ENCODE measurements around the gene SUMO3.

SUMO3 gene

GRCh38 chr21:44828362-44829056 lies 10.6 kb upstream of the SUMO3 start:
- no peak for DNase-seq

DNA sequence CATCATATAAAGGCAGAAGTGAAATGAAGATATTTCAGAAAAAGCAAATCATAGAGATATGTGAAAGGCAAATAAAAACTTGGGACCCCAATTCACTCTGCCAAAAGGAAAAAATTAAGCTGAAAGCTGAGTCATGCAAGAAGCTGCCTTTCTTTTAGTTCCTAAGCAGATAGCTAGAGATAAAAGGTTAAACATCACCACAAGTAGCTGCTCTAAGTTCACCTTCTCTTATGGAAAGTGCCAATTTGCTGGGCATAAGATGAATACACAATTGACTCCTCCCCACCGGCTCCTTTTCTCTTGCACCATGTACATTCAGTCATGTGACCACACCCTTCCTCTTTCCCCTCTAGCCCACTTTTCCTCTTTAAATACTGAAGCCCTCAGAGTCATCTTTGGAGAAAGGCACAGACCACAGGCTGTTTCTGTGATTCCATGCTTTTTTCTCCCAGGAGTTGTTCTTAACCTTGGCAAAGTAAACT lies 5.4 kb upstream of the SUMO3 start:
- no peak for DNase-seq

GRCh38 chr21:44822484-44823178 lies 4.8 kb upstream of the SUMO3 start:
- no peak for DNase-seq

DNA sequence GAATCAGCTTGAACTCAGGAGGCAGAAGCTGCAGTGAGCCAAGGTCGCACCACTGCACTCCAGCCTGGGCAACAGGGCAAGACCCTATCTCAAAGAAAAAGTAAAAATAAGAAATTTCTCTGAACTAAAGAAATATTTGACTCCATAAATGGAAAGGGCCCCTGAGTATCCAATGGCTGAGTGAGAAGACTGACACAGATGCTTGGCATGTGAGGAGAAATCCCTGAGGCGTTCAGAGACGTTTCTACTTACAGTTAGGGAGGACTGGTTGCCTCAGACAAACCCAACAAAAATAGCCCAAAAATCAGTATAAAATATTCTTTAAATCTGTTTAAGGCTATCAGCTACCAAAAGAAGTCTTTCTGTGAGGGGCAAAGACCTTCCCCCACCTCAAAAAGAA lies 3.0 kb upstream of the SUMO3 start:
- DNase-seq, result no peak

DNA sequence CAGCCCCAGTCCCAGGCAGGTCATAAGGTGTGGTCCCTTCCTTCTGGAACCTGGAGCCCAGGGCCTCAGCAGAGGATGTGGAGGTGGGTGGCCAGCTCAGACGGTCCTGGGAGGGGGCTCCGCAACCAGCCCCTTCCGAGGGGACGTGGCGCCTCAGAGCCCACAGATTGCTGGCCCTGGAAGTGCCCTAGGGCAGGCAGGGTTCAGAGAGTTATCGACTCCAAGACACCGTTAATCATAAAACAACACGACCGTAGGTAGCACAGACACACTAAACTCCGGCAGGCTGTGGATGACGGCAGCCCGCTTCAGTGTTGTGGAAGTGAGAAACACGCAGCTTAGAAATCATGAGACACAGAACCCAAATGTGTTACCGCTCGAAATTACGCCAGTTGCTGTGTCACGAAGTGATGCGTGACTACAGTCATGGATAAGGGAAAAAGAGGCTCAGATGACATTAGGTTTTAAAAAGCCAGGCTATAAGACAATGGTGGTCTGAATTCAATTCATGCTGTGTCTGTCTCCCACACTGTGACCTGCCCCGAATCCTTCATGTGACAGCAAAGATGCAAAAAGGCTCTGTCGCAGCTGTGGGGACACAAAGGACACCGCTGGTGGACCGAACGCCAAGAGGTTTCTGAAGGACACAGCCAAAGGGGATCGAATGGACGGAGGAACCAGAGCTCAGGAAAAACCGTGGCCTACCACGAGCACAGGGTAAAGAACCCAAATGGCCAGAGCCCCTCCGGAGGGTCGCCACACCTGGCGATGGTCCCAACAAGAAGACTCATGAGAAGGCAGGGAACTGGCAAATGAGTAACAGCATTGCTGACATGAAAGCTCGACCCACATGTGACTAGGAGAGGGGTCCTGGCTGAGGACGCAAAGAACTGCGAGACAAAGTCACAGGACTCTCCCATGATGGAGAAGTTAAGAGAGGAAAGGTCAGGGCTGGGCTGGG lies 1.7 kb upstream of the SUMO3 start:
- DNase-seq, result no peak

DNA sequence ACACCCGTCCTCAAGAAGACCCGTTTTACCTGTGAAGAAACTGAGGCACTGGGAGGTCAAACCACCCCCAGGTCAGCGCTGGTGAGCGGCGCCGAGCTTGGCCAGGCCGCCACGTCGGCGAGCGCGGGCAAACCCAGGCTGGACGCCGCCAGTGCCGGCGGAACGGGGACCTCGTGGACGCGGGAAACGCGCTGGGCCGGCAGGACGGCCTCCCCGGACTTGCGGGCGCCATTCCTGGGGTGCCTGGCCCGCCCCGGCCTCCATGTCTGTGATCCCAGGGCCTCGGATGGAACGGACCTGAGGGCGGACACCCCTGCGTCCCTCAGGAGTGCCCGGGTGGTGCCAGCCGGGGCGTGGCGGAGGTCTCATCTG lies 764 bp upstream of the SUMO3 start:
- no peak for DNase-seq

- peak; percentile 97 for DNase-seq
These were observed 369 bp downstream of the SUMO3 start for GRCh38 chr21:44817506-44817880.

DNA sequence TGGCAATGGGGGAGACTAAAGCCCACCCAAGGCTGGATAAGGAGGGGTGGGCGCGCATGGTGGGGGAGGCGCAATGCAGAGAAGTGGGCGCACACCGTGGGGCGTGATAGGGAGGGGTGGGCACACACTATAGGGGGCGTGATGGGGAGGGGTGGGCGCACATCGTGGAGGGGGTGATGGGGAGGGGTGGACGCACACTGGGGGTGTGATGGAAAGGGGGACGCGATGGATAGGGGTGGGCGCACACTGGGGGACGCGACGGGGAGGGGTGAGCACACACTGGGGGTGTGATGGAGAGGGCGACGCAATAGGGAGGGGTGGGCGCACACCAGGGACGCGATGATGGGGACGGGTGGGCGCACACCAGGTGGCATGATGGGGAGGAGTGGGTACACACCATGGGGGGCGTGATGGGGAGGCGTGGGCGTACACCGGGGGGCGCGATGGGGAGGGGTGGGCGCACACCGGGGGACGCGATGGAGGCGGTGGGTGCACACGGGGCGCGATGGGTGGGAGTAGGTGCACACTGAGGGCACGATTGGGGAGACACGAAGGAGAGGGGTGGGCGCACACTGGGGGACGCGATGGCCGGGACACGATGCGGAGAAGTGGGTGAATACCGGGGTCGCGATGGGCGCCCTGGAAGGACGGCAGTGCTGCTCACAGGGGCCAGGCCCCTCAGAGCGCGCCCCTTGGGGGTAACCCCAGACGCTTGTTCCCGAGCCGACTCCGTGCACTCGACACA lies 929 bp downstream of the SUMO3 start:
- no peak for DNase-seq

GRCh38 chr21:44815852-44816628 lies 1.8 kb downstream of the SUMO3 start:
- DNase-seq, result no peak

GRCh38 chr21:44815225-44815624 lies 2.6 kb downstream of the SUMO3 start:
- peak; percentile 52 for DNase-seq

- no peak for DNase-seq
These were observed 3.3 kb downstream of the SUMO3 start for GRCh38 chr21:44814498-44815023.

DNA sequence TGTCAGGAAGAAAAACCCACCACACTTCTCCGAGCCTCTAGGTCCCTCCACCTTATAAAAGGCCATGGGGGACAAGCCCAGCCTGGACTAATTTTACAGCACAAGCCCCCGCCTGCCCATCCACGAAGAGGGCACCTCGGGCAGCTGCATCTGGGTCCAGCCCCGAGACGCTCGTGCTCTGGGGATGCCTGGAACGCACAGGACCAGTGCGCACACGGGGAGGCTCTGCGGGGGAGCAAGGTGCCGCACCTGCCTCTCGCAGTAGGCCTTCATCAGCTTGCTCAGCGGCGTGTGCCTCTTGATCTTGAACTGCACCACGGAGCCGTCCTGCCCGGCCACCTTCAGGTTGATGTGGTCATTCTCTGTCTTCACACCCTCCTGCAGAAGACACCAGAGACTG lies 4.1 kb downstream of the SUMO3 start:
- DNase-seq, result no peak

- no peak for DNase-seq
These were observed 4.7 kb downstream of the SUMO3 start for GRCh38 chr21:44813149-44813548.

- no peak for DNase-seq
These were observed 5.2 kb downstream of the SUMO3 start for GRCh38 chr21:44812640-44813039.

DNA sequence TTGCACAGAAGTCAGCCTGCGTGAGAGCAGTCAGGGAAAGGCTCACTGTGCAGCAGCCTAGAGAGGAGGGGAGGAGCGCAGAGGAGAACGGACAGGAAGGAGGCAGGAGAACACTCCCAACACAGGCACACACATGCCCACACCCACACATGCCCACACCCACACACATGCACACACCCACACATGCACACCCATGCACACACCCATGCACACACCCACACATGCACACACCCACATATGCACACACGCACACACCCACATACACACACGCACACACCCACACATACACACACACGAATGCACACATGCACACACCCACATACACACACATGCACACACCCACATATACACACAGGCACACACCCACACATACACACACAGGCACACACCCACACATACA lies 7.1 kb downstream of the SUMO3 start:
- no peak for DNase-seq

GRCh38 chr21:44805859-44806258 lies 12.0 kb downstream of the SUMO3 start:
- DNase-seq, result no peak

GRCh38 chr21:44805226-44805625 lies 12.6 kb downstream of the SUMO3 start:
- no peak for DNase-seq

DNA sequence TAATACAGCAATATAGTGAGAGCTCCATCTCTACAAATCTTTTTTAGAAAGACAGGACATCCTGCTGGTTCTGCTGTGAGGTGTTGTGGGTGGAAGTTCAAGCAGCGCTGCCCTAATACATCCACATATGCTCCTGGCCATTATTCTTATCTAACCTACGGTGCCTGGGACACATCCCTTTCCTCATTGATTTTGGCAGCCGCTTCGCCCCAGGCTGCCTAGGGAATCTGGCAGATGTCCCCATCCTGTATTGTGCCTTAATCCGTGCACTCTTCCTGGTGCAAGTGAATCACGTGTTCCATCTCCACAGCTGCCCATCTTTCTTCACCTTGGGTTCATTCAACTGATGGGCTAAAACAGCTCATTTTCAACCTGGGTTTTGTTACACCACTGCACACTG lies 13.1 kb downstream of the SUMO3 start:
- no peak for DNase-seq

- DNase-seq, result no peak
These were observed 14.2 kb downstream of the SUMO3 start for GRCh38 chr21:44803651-44804050.

GRCh38 chr21:44802396-44803153 lies 15.3 kb downstream of the SUMO3 start:
- peak; percentile 65 for DNase-seq

All from activated CD8-positive, alpha-beta memory T cell treated with anti-CD3 and anti-CD28 coated beads for 24 hours (primary cell).